OCI-LY1 (cell line): ENCODE results near the gene SPART.

ENCODE experiments used
- EZH2 ChIP-seq: fragments of 200-600 bp; sonication (generic), shearing (Covaris generic); IDR thresholded peaks from 2 replicates; pipeline ENCODE4 v1.8.0; 2017; ENCODE audit warnings: borderline replicate concordance, mixed run types, mild to moderate bottlenecking, antibody characterized with exemption, low read length, moderate library complexity, mixed read lengths
- TF ChIP-seq, protein P1 (sequence below): fragments of 200-600 bp; sonication (generic), shearing (Covaris generic); IDR thresholded peaks from 2 replicates; pipeline ENCODE4 v1.5.1; 2017; ENCODE audit warnings: mild to moderate bottlenecking, antibody characterized with exemption, low read length, moderate library complexity, mixed read lengths

DNA sequence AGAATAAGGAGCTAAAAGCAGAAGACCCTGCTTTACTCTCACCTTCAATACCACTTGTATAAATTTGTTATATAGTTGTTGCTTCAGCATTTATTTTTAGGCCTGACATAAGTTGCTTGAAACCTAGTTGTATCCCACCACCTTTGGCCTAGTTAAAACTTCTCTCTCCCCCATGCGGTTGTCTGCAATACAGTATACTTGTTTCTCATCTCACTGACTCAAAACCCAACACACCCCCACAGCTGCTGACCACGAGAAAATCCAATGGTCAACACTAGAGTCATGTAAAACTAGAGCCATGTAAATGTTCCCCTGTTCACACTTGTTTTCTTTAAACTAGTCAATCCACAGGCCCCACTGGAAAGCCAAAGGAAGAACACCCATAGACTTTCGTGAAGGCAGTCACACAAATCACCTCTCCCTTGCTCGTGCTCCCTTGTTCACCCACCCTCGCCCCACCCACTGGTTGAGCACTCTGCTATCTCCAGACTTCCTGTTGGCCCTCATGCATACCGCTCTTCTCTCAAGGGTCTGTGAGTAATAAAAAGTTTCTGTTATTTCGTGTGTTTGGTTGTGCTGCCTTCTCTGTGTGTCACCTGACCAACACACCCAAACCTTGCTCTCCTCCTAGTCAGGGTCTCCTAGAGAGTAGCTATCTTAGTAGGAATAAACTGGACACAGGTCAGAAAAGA lies 35.6 kb downstream of the SPART start:
- TF ChIP-seq, protein P1, sequence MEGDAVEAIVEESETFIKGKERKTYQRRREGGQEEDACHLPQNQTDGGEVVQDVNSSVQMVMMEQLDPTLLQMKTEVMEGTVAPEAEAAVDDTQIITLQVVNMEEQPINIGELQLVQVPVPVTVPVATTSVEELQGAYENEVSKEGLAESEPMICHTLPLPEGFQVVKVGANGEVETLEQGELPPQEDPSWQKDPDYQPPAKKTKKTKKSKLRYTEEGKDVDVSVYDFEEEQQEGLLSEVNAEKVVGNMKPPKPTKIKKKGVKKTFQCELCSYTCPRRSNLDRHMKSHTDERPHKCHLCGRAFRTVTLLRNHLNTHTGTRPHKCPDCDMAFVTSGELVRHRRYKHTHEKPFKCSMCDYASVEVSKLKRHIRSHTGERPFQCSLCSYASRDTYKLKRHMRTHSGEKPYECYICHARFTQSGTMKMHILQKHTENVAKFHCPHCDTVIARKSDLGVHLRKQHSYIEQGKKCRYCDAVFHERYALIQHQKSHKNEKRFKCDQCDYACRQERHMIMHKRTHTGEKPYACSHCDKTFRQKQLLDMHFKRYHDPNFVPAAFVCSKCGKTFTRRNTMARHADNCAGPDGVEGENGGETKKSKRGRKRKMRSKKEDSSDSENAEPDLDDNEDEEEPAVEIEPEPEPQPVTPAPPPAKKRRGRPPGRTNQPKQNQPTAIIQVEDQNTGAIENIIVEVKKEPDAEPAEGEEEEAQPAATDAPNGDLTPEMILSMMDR = no peak
- no peak for TF ChIP-seq EZH2
